ENCODE results near the gene IMPA2.
"Not testable (repeated sequence)": the region's sequence is repeated elsewhere in the genome, so short reads cannot be mapped to it uniquely, and the experiment has no call there.

IMPA2 gene

DNA sequence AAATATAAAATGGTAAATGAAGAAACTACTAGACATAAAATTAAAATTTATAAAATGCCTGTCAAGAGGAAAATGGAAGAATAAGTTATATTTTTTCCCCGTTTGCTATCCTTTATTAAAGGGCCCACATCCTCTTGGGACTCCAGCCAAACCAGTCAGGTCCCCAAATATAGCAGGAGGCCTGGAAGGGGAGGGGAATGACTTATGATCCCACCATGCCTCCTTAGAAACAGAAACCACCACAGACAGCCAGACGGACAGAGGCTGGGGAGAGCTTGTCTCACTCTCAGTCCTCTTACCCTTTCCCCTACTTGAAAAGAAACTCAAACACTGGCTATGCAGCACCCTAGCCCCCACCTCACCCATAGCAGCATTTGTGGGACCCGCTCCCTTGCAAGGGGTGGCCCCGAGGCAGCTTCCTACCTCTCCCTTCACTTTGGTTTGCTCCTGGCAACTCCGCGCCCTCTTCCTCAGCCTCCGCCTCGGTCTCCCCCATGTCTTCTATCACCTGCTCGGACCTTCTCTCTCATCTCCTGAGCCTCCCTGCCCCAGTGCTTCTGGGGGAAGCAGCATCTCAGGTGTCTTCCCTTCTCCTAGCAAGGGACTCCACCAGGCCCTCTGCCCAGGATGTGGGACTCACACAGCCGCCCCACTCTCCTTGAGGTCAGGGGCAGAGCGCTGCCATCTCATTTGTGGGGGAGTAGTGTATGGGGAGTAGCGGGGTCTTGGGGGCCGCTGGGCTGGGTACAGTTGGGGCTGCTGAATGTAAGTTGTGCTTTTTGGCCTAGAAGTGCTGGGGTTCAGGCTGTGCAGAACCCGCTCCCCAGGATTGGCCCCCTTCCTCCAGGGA lies 75.0 kb downstream of the IMPA2 start:
- DNase-seq, result no peak

GRCh38 chr18:12056884-12057402 lies 75.6 kb downstream of the IMPA2 start:
- DNase-seq, result no peak

GRCh38 chr18:12057419-12058039 lies 76.2 kb downstream of the IMPA2 start:
- no peak for DNase-seq

DNA sequence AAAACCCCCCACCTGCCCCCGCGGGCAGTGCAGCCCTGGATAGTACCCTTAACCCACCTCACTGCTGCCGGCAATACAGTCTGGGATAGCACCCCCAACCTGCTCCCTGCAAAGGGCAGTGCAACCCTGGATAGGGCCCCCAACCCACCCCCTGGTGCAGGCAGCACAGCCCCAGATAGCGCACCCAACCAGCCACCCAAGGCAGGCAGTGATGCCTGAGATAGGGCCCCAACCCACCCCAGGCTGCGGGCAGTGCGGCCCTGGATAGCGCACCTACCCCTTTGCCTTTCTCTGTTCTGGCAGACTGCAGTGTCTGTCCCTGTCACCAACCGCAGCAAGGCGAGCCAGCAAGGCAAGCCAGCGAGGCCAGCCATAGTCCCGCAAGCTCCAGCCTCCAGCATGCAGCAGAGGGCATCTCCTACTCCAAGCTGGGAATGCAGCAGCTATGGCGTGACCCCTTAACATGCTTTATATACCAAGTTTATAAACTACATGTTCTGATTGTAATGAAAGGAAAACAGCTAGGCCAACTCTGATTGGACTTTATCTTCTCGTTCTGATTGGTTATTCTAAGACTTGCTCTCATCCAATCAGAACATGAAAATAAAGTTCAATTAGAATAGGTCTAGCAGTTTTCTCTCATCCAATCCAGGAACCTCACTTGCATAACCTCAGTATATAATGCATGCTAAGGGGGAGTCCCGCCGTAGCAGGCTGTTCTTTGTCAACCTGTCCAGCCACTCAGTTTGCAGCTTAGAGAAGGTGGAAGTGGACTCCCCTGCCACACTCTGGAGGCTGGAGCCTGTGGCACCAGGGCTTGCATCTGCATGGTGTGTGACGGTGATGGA lies 78.3 kb downstream of the IMPA2 start:
- DNase-seq, result no peak

GRCh38 chr18:12060182-12060870 lies 79.0 kb downstream of the IMPA2 start:
- DNase-seq, result no peak

DNA sequence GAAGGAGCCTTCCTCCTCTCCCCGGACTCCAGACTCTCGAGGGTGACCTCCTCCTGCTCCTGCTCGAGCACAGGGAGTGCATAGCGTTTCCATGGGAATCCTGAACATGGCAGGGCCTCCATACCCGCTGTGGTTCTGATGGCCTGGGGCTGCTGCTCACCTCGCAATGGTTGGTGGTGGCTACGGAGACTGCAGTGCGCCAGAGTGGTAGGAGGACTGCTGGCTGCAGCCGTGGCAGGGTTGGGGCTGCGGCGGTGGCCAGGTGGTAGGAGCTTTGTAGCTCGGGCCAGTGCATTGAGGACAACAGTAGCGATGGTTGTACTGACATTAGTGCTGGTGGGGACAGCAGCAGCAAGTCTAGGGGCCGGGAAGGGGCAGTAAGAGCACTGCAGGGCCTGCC lies 80.4 kb downstream of the IMPA2 start:
- DNase-seq, result no peak

DNA sequence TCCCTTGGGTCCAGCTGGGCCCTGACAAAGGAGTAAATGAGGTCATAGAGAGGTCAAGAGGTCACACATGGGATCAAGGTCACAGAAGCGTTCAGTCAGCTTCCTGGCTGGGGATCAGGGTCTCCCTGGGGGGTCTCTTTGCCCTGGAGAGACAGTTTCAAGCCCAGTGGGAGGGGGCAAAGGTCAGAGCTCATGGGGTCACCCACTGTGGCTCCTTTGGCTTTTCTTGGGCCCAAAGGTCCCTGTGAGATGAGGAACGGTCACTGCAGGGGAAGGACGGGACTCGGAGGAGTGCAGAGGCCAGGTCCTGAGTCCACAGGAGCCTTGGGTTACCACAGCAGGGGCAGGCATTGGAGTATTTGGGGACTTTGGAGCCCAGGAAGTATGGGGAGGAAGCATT lies 81.7 kb downstream of the IMPA2 start:
- no peak for DNase-seq

- no peak for DNase-seq
Measured at GRCh38 chr18:12064086-12064763, 82.9 kb downstream of the IMPA2 start.

DNA sequence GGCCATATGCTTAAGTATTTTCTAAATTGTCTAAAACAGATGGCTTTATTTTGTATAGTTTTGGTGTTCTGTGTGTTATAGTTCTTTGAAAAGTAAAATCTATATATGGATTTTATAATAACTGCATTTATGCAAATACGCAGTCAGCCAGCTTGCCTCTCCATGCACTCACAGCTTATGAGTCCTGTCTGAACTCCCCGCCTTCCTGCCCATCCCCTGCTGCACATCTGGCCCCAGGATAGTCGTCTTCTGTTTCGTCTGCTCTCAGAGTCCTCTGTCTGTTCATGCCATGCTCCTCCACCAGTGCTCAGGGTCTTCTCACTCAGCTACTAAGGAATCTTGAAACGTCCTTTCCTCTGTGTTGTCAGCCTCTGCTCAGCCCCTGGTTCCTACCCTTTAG lies 84.1 kb downstream of the IMPA2 start:
- DNase-seq, result no peak

DNA sequence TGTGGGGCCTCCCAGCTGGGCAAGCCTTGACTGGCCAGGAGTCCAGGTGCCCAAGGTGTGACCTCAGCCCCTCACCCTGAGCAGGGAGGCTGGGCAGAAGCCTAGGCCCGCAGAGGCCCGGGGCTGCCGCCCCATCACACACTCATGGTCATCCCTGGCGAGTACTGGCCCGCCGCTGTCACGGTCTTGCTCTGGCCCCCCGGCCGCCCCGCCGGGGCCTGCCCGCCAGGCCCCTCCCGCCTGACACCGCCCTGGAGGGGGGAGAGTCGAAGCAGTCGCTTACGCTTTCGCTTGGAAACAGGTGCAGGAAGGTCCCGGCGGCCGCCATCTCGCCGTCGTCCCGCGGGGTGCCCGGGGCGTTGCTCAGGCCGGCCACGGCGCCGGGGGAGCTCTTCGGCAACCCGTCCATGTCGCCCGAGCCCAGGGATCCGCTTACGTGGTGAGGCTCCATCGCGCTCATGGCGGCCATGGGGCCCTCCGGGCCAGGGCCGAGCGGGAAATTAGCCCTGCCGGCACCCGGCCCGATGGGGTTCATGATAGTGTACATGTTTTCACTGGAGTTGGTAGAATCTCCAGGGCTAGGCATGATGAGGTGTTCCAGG lies 85.7 kb downstream of the IMPA2 start:
- DNase-seq, result no peak

- no peak for DNase-seq
Measured at GRCh38 chr18:12067671-12068070, 86.4 kb downstream of the IMPA2 start.

- not testable (repeated sequence) for DNase-seq
Measured at GRCh38 chr18:12068316-12068949, 87.1 kb downstream of the IMPA2 start.

GRCh38 chr18:12068950-12069320 lies 87.6 kb downstream of the IMPA2 start:
- no peak for DNase-seq

GRCh38 chr18:12071066-12071465 lies 89.8 kb downstream of the IMPA2 start:
- not testable (repeated sequence) for DNase-seq

GRCh38 chr18:12072996-12073395 lies 91.7 kb downstream of the IMPA2 start:
- no peak for DNase-seq

DNA sequence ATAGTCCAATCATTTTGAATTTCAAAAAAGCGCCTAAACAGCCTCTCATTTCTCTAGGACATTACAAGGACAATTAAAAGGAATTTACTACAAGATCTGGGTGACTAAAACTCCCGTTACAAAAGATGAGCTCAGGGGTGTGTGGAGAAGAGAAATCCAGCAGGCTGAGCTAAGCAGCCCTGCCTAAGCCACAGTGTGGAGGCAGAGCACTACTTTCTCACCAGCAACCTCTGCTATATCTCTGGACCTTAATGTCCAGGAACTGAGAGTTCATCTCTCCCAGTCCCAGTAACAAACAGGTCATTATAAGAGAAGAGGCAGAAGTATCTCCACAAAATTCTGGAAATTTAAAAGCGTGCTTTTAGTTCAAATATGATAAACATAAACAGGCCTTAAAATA lies 93.4 kb downstream of the IMPA2 start:
- no peak for DNase-seq

GRCh38 chr18:12076424-12077140 lies 95.3 kb downstream of the IMPA2 start:
- no peak for DNase-seq

GRCh38 chr18:12077994-12078393 lies 96.7 kb downstream of the IMPA2 start:
- not testable (repeated sequence) for DNase-seq

- no peak for DNase-seq
Measured at GRCh38 chr18:12079491-12080237, 98.4 kb downstream of the IMPA2 start.

Measured in CD4-positive, alpha-beta T cell treated with Interleukin-21 for 1 hour (primary cell).